Kidney epithelial cell (primary cell): ENCODE measurements around the gene QTRT2. TPM values are rescaled to one million over a fixed set of nuclear protein-coding genes. Genes with fewer than 3 reads are reported as not detected.

Source experiments
- DNase-seq: peaks from one replicate; pipeline ENCODE4 v3.0.0-alpha.2; 2010; ENCODE audit warnings: low read depth
- H3K27me3 ChIP-seq: 2 replicates; pipeline ENCODE4 v1.6.0; 2011; ENCODE audit warnings: low read length; ENCODE audit not compliant: control insufficient read depth, insufficient read depth
- H3K36me3 ChIP-seq: 2 replicates; pipeline ENCODE4 v1.5.1; 2011; ENCODE audit warnings: low read length; ENCODE audit not compliant: control insufficient read depth, insufficient read depth
- H3K4me3 ChIP-seq: 2 replicates; pipeline ENCODE4 v1.5.1; 2011; ENCODE audit warnings: low read depth, mild to moderate bottlenecking, control low read depth, low read length
- CTCF ChIP-seq: IDR thresholded peaks from 2 replicates; pipeline ENCODE4 v1.5.1; 2011; ENCODE audit warnings: mild to moderate bottlenecking, moderate library complexity, low read length, control low read depth, inconsistent platforms; ENCODE audit not compliant: insufficient read depth, poor library complexity, severe bottlenecking
- total RNA-seq: library from RNA; depleted of rRNA; stranded (reverse); fragments of >200 nt; gene quantifications from 2 replicates; pipeline ENCODE4 v1.2.3, GENCODE V29; 2015

QTRT2 gene
- total RNA-seq, 1 donor from 2014 or later: 30.1 TPM

GRCh38 chr3:114103858-114104257 lies 47.3 kb downstream of the QTRT2 start:
- no peak for TF ChIP-seq CTCF
- no peak overlapping the region for H3K4me3 ChIP-seq
- H3K27me3 ChIP-seq: no peaks in the 10 kb centered on the region
- no peaks in the 10 kb centered on the region for H3K36me3 ChIP-seq
- DNase-seq: no peak

GRCh38 chr3:114104414-114104813 lies 47.9 kb downstream of the QTRT2 start:
- DNase-seq: no peak
- Histone ChIP-seq H3K27me3 (no peaks in the 10 kb centered on the region), H3K36me3 (no peaks in the 10 kb centered on the region), H3K4me3 (no peak overlapping the region)
- TF ChIP-seq CTCF: no peak

GRCh38 chr3:114108137-114108536 lies 51.6 kb downstream of the QTRT2 start:
- TF ChIP-seq CTCF: no peak
- DNase-seq: no peak
- no peak overlapping the region for H3K4me3 ChIP-seq
- H3K36me3 ChIP-seq: no peaks in the 10 kb centered on the region
- H3K27me3 ChIP-seq: no peaks in the 10 kb centered on the region

GRCh38 chr3:114110439-114110838 lies 53.9 kb downstream of the QTRT2 start:
- H3K27me3 ChIP-seq: no peaks in the 10 kb centered on the region
- no peaks in the 10 kb centered on the region for H3K36me3 ChIP-seq
- TF ChIP-seq CTCF: no peak
- H3K4me3 ChIP-seq: no peak overlapping the region
- no peak for DNase-seq

DNA sequence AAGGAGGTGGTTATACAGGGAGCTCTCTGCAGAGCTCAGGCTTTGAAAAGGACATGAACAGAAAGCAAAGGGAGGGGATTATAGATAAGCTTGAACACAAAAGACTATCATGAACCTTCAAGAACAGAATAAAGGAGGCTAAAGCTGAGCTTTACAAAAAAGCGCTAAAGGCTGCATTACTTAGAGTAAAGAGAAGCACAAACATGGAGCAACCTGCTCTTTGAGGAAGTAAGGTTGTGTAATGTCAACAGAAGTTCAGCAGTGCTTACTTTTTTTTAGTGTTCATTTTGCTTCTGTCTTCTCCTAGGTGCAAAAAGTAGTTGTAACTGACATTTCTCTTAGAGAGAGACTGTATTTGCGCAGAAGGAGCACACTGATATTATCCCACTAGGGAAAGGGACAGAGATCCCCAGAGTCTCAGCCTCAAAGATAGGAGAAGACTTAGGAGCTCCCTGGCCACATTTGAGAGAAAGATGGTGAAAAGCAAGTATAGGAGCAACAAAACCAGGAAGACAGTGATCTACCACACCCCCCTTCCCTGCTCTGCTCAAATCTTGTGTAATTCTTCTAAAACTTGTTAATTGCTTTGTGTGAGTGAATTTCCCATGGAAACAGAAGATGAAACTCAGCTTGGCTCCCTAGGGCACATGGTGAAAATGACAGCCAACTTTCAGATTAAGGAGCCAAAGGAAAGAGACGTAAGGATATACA lies 54.7 kb downstream of the QTRT2 start:
- no peak for TF ChIP-seq CTCF
- H3K27me3 ChIP-seq: no peaks in the 10 kb centered on the region
- no peaks in the 10 kb centered on the region for H3K36me3 ChIP-seq
- no peak overlapping the region for H3K4me3 ChIP-seq
- no peak for DNase-seq

- DNase-seq: no peak
- no peak for TF ChIP-seq CTCF
- no peaks in the 10 kb centered on the region for H3K36me3 ChIP-seq
- no peak overlapping the region for H3K4me3 ChIP-seq
- no peaks in the 10 kb centered on the region for H3K27me3 ChIP-seq
Observed at GRCh38 chr3:114112696-114113095, 56.2 kb downstream of the QTRT2 start.
